GM18858 (cell line): ENCODE results near the gene RPL27.
"Not testable (repeated sequence)": the region's sequence is repeated elsewhere in the genome, so short reads cannot be mapped to it uniquely, and the experiment has no call there.

Experiments
- ATAC-seq: cut with Tn5 transposase; IDR thresholded peaks from one replicate; pipeline ENCODE4 v1.9.1; 2021; ENCODE audit not compliant: unreplicated experiment

The RPL27 gene

DNA sequence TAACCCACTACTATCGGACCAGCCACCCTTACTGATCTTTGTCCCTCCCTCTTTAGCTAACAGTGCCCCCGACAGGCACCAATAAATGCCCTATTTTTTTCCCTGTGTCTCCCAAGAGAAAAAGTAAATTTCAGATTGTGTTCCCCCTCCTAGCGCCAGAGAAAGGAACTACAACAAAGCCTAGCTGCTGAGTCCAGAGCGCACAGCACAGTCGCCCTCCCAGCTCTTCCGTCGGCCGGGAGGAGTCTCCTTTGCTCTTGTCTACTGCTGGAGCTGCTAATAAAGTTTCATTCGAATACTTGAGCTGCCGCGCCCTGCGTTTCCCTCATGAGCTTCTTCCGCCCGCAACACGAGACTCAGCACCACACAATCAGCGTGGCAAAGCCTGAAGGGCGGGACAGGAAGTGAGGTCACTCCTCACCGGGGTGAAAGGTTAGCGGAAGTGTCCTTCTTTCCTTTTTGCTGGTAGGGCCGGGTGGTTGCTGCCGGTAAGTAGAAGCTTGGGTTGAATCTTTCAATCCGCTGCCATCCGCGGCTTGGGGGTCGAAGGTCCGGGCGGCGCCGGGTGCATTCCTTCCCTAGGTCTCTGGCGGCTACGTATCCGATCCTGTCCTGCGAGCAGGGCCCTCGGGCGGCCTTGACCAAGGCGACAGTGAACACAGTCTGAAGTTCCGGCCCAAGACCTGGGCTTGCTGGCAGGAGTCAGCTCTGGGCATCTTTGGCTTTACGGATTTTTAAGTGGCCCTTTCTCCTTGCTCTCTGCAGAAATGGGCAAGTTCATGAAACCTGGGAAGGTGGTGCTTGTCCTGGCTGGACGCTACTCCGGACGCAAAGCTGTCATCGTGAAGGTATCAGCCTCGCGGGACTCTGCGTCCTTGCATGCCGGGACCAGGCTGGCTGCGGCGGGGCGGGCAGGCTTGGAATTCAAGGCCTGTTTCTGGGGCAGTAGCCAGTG lies at the start of gene RPL27:
RPL27 (plus strand) TSS at position 436 of the 955 bp plus-strand sequence; CDS start at position 768, 332 bp downstream.
- ATAC-seq = peak; percentile 87

DNA sequence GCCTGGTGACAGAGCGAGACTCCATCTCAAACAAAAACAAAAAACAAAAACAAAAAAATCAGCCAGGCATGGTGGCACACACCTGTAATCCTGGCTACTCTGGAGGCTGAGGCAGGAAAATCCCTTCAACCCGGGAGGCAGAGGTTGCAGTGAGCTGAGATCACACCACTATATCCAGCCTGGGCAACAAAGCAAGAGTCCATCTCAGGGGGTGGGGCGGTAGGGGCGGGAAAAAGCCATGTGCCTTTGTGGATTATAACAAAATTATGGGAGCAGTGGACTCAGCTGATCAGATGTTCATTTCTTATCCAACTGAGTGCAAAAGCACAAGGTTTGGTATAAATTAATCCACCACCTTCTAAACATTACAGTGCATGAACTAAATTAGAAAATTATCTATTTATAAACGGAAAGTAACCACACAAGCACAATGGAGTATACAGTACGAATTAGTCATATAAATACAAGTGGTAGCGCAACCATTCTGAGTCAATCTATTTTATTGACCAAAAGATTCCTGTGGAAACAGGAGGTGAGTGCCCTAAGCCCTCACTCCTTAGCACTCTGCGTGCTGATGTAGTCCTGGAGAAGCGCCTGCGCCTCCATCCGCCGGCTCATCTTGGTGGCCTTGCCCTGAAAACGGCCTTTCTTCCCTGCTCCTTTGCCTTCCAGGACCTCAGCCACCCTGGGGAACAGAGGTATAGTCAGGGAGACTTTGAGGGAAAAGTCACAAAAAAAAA lies 48.0 kb upstream of the RPL27 start:
- no peak for ATAC-seq

DNA sequence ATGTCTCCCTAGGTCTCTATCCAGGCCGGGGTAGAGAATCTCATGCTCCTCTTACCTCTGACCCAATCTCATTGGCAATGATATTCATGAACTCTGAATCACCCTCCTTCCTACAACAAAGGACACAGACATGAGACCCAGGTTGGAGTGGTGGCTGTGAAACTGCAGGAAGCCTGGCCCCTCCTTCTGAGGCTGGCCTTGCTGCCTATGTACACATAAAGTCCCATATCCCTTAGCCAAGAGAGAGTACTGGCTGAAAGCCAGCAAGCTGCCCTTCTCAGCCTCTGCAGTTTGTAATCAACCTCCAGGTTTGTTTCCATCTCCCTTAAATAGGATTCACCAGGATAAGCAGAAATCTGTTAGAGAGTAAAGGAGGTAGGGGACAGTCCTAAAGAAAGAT lies 44.5 kb upstream of the RPL27 start:
- ATAC-seq = no peak

DNA sequence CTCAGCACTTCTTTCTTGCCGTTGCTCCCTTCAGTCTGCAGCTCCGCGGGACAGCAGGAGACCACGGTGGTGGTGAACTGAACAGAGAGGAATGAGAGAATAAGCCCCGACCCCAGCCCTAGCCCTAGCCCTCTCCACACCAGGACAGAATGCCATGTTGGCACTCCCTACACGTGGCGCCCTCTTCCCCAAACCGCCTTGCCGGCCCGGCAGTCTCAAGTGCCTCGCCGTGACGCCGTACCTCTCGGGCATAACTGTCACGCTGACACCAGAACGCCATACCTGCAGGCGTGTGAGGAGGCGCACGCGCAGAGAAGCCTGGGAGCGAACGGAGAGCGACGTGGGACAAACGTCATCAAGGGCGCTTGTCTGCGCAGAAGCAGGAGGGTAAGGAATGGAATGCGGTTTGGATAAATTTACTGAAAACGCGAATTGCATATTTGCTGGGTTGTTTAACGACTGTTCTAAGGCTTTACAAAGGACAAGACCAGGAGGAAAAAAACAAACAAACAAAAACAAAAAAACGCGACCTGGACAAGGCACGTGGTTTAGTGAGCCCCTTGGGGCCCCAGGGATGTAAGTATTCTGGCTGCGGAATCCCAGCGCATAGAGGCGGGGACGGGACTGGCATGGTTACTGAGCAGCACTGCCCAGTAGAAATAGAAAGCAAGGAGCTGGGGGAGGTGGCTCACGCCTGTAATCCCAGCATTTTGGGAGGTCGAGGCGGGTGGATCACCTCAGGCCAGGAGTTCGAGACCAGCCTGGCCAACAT lies 33.9 kb upstream of the RPL27 start, which contains the start of gene AARSD1:
AARSD1 (minus strand) TSS at position 294 of the 772 bp plus-strand sequence; CDS start at position 280, 14 bp downstream.
- no peak for ATAC-seq

DNA sequence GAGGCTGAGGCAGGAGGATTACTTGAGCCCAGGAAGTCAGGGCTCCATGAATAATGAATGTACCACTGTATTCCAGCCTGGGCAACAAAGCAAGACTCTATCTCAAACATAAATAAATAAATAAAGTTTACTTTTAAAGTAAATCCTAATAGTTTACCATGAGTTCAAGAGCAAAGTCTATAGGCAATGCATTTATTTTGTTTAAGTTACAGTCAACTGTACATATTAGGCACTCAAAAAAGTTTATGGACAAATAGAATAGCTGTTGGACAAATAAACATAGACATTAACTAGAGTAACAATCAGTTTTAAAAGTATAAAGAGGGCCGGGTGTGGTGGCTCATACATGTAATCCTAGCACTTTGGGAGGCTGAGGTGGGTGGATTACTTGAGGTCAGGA lies 30.3 kb upstream of the RPL27 start:
- no peak for ATAC-seq

DNA sequence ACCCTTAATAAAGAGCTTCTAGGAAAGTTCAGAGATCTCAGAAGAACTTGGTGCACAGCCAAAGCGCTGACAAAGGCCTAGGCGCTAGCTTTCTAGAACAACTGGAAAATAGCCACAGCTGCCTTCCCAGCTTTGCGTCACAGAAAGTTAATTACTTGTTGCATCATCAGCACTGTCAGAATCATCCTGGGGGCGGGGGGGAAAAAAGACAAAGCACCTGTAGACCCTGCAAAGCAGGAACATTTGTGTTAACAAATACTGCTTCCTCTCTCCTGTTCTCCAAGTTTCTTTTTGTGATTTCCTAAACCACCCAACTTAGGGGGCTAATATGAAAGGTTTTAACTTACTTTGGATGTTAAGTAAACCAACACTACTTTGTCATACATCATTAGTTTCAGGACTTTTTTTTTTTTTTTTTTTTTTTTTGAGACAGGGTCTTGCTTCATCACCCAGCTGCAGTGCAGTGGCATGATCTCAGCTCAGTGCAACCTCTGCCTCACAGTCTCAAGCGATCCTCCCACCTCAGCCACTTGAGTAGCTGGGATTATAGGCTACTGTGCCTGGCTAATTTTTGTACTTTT lies 29.1 kb upstream of the RPL27 start:
- ATAC-seq = no peak

DNA sequence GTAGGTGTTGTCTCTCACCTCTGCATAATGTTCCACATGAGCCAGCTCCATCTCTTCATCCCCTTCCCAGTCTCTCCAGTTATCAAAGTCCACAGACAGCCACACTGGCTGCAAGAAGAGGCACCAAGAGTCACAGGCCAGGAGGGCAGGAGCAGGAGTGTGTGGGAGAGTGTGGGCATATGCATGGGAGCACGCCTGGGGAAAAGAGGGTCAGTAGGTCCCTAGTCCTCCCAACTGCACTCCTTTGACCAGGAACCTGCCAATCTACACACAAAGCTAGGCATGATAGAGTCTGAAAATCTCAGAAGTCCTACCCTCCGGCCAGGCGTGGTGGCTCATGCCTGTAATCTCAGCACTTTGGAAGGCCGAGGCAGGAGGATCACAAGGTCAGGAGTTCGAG lies 26.6 kb upstream of the RPL27 start:
- no peak for ATAC-seq

DNA sequence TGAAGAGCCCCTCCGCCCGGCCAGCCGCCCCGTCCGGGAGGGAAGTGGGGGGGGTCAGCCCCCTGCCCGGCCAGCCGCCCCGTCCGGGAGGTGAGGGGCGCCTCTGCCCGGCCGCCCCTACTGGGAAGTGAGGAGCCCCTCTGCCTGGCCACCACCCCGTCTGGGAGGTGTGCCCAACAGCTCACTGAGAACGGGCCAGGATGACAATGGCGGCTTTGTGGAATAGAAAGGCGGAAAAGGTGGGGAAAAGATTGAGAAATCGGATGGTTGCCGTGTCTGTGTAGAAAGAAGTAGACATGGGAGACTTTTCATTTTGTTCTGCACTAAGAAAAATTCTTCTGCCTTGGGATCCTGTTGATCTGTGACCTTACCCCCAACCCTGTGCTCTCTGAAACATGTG lies 24.9 kb upstream of the RPL27 start:
- not testable (repeated sequence) for ATAC-seq

DNA sequence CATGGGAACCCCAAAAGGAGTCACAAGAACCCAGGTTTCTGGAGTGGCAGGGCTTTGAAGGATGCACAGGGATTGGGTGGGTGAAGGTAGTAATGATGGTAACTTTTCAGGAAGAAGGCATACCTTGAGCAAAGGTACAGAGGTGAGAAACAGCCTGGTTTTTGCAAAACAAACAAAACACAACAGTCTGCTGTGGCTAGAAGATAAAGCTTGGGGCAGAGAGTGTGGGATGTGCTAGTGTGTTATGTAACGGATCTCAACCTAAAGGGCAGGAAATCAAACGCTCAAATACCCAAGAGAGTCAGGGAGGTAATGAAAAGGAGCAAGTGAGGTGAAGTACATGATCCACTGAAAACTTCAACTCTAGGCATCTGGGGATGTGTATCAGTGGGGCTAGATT lies 23.0 kb upstream of the RPL27 start:
- ATAC-seq = no peak

DNA sequence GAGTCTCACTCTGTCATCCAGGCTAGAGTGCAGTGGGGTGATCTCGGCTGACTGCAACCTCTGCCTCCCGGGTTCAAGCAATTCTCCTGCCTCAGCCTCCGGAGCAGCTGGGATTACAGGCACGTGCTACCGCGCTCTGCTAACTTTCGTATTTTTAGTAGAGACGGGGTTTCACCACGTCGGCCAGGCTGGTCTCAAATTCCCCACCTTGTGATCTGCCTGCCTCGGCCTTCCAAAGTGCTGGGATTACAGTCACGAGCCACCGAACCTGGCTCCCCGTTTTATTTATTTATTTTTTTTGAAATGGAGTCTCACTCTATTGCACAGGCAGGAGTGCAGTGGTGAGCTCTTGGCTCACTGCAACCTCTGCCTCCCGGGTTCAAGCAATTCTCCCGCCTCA lies 22.5 kb upstream of the RPL27 start:
- not testable (repeated sequence) for ATAC-seq

DNA sequence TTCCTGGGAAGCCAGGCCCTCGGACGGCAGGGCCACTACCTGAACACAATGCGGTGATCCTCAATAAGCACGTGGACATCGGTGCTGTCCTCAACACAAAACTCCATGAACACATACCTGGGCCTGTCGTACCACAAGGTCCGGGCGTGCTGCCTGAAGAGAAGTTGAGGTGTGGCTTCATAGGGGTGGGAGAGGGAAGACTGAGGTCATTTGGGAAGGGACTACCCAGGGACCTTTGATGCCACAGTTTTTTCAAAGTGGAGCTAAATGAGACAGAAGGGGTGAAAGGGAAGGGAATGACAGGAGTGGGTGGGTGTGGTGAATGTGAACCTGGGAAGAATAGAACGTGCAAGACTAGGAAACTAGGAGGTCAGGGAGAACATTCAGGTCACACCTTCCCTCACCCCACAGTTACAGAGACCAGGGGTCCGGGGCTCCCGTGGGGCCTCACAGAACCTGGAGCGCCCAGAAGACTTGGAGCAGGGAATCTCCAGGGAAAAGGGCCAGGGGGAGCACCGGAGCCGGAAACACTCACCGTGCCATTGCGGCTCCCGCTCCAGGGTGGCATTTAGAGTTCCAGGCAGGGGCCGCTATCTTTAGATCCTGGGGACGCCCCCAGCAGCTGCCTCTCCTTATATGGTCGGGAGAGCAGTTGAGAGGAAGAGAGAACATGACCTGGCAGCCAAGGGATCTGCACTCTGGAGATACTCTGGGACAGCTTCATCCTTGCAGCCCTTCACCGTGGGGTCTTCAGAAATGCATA lies 18.5 kb upstream of the RPL27 start, which contains the start of gene PTGES3L:
PTGES3L (minus strand) TSS at position 570 of the 763 bp plus-strand sequence; CDS start at position 543, 27 bp downstream.
- no peak for ATAC-seq

DNA sequence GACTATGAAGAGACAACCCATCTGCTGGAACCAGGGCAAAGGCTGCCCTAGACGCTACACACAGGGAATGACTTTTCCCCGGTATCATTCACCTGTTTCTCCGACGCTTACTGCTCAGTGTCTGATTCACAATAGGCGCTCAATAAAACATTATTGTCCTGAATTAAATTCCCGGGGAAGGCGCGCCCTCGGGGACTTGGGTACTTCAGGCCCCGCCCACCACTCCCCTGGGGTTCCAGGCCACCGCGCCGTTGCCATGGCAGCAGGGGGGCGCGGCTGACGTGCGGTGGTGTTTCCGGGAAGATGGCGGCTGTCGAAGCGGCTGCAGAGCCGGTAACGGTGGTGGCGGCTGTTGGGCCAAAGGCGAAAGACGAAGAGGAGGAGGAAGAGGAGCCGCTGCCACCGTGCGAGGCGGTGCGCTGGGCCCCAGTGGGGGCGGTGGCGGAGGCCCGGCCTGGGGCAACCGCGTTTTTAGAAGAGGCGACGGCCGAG lies 17.9 kb upstream of the RPL27 start, which contains the start of gene RUNDC1:
RUNDC1 (plus strand) TSS at position 292 of the 492 bp plus-strand sequence; CDS start at position 304, 12 bp downstream.
- peak; percentile 16 for ATAC-seq

DNA sequence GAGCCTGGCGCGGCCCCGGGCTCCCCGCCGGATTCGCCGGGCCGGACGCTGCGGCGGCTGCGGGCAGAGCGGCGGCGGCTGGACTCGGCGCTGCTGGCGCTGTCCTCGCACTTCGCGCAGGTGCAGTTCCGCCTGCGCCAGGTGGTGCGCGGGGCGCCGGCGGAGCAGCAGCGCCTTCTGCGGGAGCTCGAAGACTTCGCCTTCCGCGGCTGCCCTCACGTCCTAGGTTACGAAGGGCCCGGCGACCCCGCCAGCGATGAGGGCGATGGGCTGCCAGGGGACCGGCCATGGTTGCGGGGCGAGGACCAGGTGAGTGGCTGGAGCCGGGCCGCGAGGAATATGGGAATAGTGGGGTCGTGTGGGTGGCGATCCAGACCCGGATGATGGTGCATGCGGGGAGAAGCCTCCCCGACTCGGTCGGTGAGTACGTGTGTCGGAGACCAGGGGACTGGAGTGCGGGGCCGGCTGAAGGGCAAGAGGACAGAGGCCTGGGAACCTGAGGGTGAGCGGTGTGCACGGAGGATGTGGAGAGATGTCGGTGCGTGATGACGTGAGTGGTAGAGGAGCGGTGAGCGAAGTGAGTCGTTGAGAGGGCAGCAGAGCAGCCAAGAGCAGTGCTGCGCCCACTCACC lies 17.3 kb upstream of the RPL27 start:
- peak; percentile 36 for ATAC-seq

DNA sequence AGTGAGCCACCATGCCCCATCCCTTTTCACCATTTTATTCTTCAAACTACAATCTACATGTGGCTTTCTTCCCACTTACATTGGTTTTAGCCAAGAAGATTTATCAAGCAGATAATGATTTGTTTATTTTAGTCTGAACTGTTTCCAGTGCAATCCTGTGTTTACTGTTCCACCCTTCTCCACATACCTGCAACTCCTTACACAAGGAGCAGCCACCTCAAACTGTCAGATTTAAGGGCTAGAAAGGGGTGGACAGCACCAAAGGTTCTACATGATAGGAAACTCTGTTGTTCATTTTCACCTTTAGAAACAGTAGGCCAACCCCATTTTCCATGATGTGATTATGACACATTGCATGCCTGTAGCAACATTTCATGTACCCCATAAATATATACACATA lies 16.0 kb upstream of the RPL27 start:
- ATAC-seq = no peak

DNA sequence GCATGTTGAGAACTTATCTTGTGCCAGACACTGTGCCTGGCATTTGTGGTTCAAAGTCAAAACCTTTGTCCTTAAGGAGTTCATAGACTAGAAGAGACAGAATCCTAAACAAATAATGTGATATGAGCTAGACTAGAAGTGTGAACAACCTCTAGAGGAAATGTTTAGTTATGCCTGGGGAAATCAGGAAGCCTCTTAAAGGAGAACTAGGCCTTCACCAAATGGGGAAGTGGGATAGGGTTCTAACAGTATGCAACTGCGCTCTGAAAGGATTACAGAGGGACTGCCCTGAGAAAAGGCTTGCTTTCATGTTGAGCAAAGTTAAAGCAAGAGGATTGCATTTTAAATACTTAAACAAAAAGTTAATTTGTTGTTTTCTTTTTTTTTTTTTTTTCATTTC lies 13.0 kb upstream of the RPL27 start:
- peak; percentile 42 for ATAC-seq

DNA sequence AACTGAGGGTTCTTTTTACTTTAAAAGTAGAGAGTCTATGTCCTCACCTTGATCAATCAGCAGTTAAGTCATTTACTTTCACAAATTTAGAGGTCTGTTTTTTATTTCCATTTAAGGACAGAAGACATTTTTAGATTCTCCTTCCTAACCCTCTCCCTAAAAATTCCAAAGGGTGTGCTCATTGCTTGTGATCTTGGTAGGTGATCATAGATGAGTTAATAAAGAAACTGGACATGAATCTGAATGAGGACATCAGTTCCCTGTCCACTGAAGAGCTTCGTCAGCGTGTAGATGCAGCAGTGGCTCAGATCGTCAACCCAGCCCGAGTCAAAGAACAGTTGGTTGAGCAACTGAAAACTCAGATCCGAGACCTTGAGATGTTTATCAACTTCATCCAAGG lies 9.1 kb upstream of the RPL27 start:
- no peak for ATAC-seq

DNA sequence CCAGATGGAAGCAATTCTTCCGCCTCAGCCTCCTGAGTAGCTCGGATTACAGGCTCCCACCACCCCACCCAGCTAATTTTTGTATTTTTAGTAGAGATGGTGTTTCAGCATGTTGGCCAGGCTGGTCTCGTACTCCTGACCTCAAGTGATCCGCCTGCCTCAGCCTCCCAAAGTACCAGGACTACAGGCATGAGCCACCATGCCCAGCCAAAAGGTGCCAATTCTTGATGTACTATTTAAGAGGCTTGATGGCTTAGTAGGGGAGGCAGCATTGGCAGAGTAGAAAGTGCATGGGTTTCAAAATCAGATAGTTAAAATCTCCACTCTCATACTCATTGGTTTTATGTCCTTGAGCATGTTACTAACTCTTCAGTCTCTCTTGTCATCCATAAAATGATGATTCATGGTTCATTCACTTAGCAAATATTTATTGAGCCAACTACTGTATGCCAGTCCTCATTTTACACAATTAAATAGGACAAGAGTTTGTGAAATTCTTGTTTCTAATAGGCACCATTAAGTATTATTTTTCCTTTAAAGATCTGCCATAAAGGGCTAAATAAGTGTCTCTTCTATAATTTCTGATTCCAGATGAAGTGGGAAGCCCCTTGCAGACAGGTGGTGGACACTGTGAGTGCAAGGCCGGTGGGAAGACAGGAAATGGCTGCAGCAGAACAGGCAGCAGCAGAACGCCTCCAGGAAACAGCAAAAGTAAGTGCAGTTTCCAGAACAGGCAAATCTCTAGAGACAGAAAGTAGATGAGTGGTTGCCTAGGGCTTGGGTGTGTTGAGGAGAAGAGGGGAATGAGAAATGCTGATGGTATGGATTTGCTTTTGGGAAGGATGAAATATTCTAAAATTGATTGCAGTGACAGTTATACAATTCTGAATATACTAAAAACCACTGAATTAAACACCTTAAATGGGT lies 8.2 kb upstream of the RPL27 start:
- ATAC-seq = no peak

DNA sequence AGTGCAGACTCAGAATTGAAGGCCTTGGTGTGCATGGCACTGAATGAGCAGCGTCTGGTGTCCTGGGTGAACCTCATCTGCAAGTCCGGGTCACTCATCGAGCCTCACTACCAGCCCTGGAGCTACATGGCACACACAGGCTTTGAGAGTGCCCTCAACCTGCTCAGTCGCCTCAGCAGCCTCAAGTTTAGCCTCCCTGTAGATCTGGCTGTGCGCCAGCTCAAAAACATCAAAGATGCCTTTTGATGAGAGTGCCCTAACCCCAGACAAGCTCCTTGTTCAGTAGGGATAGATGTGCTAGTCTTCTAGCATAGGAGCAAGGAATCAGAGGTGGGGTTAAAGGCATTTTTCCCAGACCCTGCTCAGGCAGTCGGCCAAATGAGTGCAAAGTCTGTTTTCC lies 6.7 kb upstream of the RPL27 start:
- ATAC-seq = no peak
